Measurements from ENCODE around the gene GPRC5D.

The GPRC5D gene

GRCh38 chr12:12930633-12931219, 21.2 kb downstream of the GPRC5D start:
- no peak for DNase-seq (ENCODE audit: low read depth)

GRCh38 chr12:12929696-12930095, 22.3 kb downstream of the GPRC5D start:
- no peak for TF ChIP-seq CTCF (IDR thresholded peaks at IDR 0.05; ENCODE audit: insufficient read depth, low read depth, low read length, missing control alignments)
- DNase-seq (ENCODE audit: low read depth), result no peak
- no peak overlapping the region for H3K4me3 ChIP-seq (ENCODE audit: low read depth, low read length)

More at GRCh38 chr12:12930633-12931219, 21.2 kb downstream of the GPRC5D start:
- no peak overlapping the region for H3K4me3 ChIP-seq (ENCODE audit: low read depth, low read length)
- no peak for TF ChIP-seq CTCF (IDR thresholded peaks at IDR 0.05; ENCODE audit: insufficient read depth, low read depth, low read length, missing control alignments)

DNA sequence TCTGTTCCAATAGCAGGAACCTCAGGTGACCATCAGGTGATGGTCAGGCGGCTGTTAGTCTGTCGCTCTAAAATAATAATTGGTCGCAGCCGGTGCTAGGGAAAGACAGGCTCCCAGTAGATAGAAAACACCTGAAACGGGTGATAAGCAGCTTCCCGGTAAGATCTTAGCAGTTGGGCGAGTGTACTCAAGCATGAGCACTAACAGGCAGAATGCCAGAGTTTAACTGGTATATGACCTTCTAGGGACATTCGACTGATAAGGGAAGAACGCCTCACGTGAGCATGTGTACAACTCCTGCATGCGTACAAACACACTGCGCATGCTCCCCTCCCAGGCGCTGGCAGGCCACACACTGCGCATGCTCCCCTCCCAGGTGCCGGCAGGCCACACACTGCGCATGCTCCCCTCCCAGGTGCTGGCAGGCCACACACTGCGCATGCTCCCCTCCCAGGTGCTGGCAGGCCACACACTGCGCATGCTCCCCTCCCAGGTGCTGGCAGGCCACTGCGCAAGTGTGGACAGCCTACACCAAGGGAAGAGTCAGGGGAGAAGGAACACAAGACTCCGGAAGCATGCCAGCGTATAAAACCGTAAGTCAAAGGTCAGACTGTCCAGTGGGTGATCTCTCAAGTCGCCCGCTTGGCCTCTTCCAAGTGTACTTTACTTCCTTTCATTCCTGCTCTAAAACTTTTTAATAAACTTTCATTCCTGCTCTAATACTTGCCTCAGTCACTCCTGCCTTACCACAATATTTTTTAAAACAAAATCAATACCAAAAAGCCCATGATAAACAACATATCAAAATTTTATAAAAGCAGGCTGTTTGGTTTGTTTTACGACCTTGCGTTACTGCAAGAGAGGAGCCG, 24.5 kb downstream of the GPRC5D start:
- DNase-seq (ENCODE audit: low read depth), result no peak
- no peak overlapping the region for H3K4me3 ChIP-seq (ENCODE audit: low read depth, low read length)
- TF ChIP-seq CTCF (IDR thresholded peaks at IDR 0.05; ENCODE audit: insufficient read depth, low read depth, low read length, missing control alignments), result no peak

- no peak for TF ChIP-seq CTCF (IDR thresholded peaks at IDR 0.05; ENCODE audit: insufficient read depth, low read depth, low read length, missing control alignments)
- no peak overlapping the region for H3K4me3 ChIP-seq (ENCODE audit: low read depth, low read length)
These were observed 25.3 kb downstream of the GPRC5D start for GRCh38 chr12:12926571-12927071.

DNA sequence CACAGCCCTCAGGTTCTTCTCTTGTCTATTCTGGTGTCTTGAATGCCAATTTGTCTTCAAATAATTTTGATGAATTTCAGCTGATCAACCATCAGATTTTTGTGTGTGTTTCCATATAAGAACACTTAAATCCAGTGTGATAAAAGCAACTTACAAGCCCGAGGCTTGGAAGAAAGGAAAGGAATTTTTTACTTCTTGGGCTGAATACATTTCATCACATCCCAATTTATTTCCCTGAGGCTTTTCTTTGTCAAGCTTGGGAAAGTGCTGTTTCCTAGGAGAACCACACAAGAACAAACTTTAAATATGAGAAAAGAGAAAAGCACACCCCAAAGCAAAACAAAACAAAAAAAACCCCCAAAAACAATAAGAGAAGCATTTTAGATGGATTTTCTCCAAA, 26.6 kb downstream of the GPRC5D start:
- TF ChIP-seq CTCF (IDR thresholded peaks at IDR 0.05; ENCODE audit: insufficient read depth, low read depth, low read length, missing control alignments), result no peak
- no peak overlapping the region for H3K4me3 ChIP-seq (ENCODE audit: low read depth, low read length)
- DNase-seq (ENCODE audit: low read depth), result no peak

More at GRCh38 chr12:12926571-12927071, 25.3 kb downstream of the GPRC5D start:
- DNase-seq (ENCODE audit: low read depth), result no peak

- TF ChIP-seq CTCF (IDR thresholded peaks at IDR 0.05; ENCODE audit: insufficient read depth, low read depth, low read length, missing control alignments), result no peak
- no peak for DNase-seq (ENCODE audit: low read depth)
- no peak overlapping the region for H3K4me3 ChIP-seq (ENCODE audit: low read depth, low read length)
These were observed 27.8 kb downstream of the GPRC5D start for GRCh38 chr12:12924169-12924568.
